ENCODE results near the gene DOCK10. TPM values are rescaled to one million over a fixed set of nuclear protein-coding genes. Genes with fewer than 3 reads are reported as not detected.

Gene DOCK10
- total and polyA plus RNA-seq, 9 of the 15 experiments (the other 6 are each of a cell fraction or from before 2014, with no cell fraction given), result 0.01 to 0.87 (median 0.18) TPM

DNA sequence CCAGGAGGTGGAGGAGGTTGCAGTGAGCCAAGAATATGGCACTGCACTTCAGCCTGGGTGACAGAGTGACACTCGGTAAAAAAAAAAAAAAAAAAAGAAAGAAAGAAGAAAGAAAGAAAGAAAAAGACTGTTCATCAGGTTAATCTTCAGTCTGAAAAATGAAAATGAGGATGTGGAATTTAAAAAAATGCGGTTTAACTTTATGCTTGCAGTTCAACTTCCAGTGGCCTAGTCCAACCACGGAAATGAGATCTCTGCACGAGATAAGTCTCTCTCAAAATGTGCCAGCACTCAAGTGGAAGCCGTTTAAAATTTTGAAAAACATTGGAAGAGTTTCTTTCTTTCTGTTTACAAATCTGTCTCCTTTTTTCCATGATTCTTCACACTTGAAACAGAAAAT lies 112.1 kb downstream of the DOCK10 start (continued):
- TF ChIP-seq, protein P1, sequence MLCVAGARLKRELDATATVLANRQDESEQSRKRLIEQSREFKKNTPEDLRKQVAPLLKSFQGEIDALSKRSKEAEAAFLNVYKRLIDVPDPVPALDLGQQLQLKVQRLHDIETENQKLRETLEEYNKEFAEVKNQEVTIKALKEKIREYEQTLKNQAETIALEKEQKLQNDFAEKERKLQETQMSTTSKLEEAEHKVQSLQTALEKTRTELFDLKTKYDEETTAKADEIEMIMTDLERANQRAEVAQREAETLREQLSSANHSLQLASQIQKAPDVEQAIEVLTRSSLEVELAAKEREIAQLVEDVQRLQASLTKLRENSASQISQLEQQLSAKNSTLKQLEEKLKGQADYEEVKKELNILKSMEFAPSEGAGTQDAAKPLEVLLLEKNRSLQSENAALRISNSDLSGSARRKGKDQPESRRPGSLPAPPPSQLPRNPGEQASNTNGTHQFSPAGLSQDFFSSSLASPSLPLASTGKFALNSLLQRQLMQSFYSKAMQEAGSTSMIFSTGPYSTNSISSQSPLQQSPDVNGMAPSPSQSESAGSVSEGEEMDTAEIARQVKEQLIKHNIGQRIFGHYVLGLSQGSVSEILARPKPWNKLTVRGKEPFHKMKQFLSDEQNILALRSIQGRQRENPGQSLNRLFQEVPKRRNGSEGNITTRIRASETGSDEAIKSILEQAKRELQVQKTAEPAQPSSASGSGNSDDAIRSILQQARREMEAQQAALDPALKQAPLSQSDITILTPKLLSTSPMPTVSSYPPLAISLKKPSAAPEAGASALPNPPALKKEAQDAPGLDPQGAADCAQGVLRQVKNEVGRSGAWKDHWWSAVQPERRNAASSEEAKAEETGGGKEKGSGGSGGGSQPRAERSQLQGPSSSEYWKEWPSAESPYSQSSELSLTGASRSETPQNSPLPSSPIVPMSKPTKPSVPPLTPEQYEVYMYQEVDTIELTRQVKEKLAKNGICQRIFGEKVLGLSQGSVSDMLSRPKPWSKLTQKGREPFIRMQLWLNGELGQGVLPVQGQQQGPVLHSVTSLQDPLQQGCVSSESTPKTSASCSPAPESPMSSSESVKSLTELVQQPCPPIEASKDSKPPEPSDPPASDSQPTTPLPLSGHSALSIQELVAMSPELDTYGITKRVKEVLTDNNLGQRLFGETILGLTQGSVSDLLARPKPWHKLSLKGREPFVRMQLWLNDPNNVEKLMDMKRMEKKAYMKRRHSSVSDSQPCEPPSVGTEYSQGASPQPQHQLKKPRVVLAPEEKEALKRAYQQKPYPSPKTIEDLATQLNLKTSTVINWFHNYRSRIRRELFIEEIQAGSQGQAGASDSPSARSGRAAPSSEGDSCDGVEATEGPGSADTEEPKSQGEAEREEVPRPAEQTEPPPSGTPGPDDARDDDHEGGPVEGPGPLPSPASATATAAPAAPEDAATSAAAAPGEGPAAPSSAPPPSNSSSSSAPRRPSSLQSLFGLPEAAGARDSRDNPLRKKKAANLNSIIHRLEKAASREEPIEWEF (CRISPR knock-in tag; IDR thresholded peaks at IDR 0.05), result no peak
- TF ChIP-seq RAD21 (CRISPR knock-in tag; conservative IDR thresholded peaks at IDR 0.05 in 1 of 2, IDR thresholded peaks at IDR 0.05 in 1 of 2) (no peak), ZNF263 (CRISPR knock-in tag; IDR thresholded peaks at IDR 0.05; ENCODE audit: borderline replicate concordance) (no peak), SMARCB1 (IDR thresholded peaks at IDR 0.05; ENCODE audit: insufficient read length, low read depth) (no peak)

GRCh38 chr2:224929512-224929911 lies 112.8 kb downstream of the DOCK10 start:
- 0% methylated on average over 3 of the region's 3 CpGs for WGBS (ENCODE audit: insufficient coverage, low coverage, missing lambda C conversion rate)
- H3K4me1 ChIP-seq (replicated peaks in 1 of 2; ENCODE audit: control insufficient read depth in 2 of 2, insufficient read depth in 2 of 2, low read length in 2 of 2), result no peaks in the 10 kb centered on the region

More at GRCh38 chr2:224929512-224929911, 112.8 kb downstream of the DOCK10 start:
- BruUV-seq (replicated peaks), result no TSS peak
- ATAC-seq (no peak), DNase-seq (ENCODE audit: extremely low read depth in 1 of 4, low spot score in 3 of 4) (no peak), FAIRE-seq (no peak)
- Histone ChIP-seq H3K79me2 (ENCODE audit: control insufficient read depth, insufficient read depth, low read length) (no peaks in the 10 kb centered on the region), H3K36me3 (ENCODE audit: control insufficient read depth, insufficient read depth, low read length) (no peaks in the 10 kb centered on the region), H3K4me3 (no peak overlapping the region), H3K9me3 (replicated peaks; ENCODE audit: control insufficient read depth, insufficient read depth, low read depth, low read length) (no peaks in the 10 kb centered on the region), H4K20me1 (replicated peaks; ENCODE audit: control insufficient read depth, insufficient read depth, low read length) (no peaks in the 10 kb centered on the region), H3K4me2 (ENCODE audit: insufficient read depth, low read length) (no peak overlapping the region), H3K27ac (ENCODE audit: extremely low read depth, low read depth, low read length) (no peak overlapping the region), H3K9me1 (ENCODE audit: control insufficient read depth, insufficient read depth, low read length) (no peaks in the 10 kb centered on the region), H3K27me3 (ENCODE audit: control insufficient read depth in 2 of 2, insufficient read depth in 2 of 2, low read length in 2 of 2) (no peaks in the 10 kb centered on the region), H2AFZ (ENCODE audit: low read depth, low read length) (no peak overlapping the region), H3K9ac (ENCODE audit: insufficient read depth in 1 of 2, low read depth in 2 of 2, low read length in 2 of 2) (no peak overlapping the region)
- intact Hi-C loops (cut with micrococcal nuclease) (no loop called here), in situ Hi-C loops (cut with MboI) (no loop called here)
- ChIA-PET CTCF (ENCODE audit: low intra/inter-chr PET ratio) (no interaction called here), POLR2A (no interaction called here)
- TF ChIP-seq DACH1 (IDR thresholded peaks at IDR 0.05; ENCODE audit: partially characterized antibody), result no peak
- no peak for TF ChIP-seq RFX1 (IDR thresholded peaks at IDR 0.05)
- TF ChIP-seq GATA2 (CRISPR knock-in tag; IDR thresholded peaks at IDR 0.05), result no peak

All from K562 (cell line).